Cortex of kidney (tissue), 1 donor: ENCODE measurements around the gene NCMAP.
"Not testable (repeated sequence)": the region's sequence is repeated elsewhere in the genome, so short reads cannot be mapped to it uniquely, and the experiment has no call there.

Source experiments
- DNase-seq: peaks from one replicate; lab custom pipeline; 2025; lab: John Stamatoyannopoulos, UW

Gene NCMAP, protein sequence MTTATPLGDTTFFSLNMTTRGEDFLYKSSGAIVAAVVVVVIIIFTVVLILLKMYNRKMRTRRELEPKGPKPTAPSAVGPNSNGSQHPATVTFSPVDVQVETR

DNA sequence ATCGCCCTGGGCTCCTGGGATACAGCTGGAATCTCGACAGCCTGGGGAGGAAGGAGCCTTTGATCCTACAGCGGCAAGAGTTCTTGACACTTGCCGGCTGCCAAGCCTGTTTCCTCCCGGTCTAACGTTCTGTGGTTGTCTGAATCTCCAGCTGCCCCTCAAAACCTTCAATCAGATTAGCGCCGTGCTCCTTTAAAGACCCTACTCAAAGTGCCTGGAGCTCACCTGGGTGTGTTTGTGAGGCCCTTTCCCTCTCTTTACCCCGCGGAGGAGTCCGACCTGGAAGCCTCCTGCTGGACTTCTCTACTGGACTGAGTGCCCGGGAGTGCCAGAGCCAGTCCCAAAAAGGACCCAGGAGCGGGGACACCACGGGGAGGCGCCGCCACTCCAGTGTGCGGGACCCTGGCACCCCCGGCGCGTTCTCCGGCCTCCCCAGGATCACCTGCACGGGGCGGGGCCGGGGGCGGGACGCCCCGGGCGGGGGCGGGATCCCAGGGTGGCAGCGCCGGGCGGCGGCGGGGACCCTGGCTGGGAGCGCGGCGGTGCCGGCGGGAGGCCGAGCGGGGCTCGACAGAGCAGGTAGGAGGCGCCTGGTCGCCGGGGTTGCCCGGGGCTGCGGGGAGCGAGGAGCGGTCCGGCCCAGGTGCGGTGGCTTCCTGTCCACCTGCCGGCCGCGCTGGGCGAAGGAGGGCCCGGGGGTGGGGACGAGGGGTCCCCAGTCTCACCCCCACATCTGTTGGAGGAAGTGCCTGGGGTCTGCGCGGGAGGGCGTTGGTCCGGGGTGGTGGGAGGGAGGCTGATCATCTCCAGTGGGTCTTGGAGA lies at the start of gene NCMAP:
TSS of gene NCMAP (plus strand) at position 497 of the 823 bp plus-strand sequence. CDS start 39,344 bp downstream, outside the sequence.
- DNase-seq: no peak

DNA sequence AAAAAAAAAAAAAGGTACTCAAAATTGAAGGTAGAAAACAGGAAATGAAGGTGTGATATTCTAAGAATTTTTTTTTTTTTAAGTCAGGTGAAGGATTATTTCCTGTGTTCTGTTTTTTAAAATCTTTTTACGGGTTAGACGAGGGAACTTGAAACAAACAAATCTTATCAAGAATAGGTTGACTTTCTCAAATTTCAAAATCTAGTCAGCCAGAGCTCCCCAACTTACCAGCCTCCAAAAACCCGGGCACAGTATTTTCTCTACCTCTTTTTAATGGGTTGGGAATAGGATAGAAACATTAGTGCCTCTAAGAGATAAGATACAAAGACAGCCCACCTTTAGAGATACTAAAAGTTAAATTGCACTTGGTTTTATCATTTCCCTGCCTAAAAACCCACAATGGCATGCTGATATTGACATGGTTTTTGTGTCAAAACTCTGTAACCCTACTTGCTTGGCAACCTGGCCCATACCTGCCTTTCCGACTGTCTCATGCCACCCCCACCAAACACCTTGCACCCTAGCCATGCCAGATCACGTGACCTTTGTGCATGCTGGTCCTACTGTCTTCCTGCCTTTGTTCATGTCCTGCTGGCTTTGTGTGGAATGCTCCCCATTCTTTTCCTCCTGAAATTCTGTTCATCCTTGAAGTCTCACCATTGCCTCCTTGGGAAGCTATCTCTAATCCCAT lies 49.1 kb upstream of the NCMAP start:
- DNase-seq: no peak

DNA sequence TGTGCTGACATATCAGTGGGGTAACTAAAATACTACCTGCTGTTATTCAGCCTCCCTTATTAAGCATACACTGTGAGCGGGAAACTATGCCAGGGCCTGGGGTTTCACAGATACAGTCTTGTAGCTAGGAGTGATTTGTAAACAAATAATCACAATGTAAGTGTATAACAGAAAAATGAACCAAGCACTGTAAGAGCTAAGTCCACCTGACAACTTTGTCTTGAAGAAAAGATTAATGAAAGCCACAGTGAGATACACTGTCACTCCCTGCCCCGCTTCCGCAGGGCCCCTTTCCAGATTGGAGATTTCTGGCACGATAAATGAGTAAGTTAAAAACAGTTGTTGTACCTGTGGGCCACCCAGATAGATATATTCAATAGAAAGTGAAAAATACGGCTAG lies 48.5 kb upstream of the NCMAP start:
- no peak for DNase-seq

DNA sequence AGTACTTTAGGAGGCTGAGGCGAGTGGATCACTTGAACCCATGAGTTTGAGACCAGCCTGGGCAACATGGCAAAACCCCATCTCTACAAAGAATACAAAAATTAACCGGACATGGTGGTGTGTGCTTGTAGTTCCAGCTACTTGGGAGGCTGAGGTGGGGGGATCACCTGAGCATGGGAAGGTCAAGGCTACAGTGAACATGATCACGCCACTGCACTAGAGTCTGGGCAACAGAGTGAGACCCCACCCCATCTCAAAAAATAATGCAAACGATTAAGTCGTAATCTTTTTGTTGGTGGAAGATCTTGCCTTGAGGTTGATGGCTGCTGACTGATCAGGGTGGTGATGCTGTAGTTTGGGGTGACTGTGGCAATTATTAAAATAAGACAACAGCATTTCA lies 47.0 kb upstream of the NCMAP start:
- no peak for DNase-seq

DNA sequence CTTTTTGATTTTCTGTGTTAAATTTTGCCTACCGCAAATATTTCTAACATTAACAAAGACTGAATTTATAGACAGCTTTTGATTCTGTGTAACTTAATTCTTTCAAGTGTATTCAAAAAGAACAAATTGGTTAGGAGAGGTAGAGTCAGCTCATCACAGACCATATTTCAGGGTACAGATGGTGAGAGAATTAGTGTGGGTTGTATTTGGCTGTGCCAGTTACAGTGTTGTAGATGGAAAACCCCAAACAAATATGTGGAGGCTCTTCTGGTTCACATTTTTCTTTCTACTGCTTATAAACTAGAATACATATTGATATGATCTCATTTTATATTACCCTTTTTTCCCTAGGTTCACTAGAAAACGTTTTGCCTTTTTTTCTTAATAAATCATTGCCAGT lies 42.2 kb upstream of the NCMAP start:
- DNase-seq: no peak

DNA sequence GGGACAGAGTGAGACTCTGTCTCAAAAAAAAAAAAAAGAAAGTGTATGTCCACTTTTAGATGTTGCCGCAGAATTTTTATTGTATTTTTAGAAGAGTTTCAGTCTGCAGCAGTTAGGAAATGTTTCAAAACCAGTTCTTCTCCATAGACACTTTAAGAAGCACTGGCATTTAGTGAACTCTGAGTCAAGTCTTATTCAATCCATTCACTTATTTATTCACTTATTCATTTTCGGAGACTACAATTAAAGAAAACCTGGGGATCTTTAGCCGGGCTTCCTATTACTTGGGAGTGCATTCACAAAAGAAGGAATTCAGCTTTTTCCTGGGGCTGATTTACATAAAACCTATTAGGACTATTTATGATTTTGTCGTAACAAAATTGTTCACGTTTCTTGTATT lies 40.9 kb upstream of the NCMAP start:
- DNase-seq: no peak

DNA sequence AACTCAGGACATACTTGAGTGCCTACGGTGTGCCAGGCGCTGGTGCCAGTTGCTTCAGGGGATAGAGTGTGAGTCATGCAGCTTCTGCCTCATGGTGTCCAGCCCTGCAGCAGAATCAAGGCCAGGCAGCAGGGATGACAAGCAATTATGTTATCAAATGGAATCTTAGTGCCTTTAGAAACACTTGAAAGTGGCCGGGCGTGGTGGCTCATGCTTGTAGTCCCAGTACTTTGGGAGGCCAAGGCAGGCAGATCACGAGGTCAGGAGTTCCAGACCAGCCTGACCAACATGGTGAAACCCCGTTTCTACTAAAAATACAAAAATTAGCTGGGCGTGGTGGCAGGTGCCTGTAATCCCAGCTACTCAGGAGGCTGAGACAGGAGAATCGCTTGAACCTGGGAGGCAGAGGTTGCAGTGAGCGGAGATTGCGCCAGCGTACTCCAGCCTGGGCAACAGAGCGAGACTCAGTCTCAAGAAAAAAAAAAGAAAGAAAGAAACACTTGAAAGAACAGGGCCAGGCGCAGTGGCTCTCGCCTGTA lies 40.1 kb upstream of the NCMAP start:
- not testable (repeated sequence) for DNase-seq

DNA sequence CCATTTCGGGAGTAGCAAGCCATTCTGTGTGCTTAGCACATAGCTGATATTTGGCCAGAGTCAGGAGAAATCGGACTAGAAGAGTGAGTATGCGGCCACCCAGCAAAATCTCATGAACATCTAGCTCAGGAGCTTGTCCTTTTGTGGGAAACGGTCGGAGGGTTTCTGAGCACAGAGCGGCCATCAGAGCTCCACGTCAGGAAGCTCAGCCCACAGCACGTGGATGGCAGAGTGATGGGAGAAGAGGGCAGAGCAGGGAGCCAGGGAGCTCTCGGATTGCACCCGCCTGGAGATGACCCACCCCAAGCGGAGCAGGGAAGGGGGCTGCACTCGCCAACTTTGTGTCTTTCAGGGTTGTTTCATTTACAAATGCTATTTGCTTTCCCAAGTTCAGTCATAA lies 39.4 kb upstream of the NCMAP start:
- no peak for DNase-seq

DNA sequence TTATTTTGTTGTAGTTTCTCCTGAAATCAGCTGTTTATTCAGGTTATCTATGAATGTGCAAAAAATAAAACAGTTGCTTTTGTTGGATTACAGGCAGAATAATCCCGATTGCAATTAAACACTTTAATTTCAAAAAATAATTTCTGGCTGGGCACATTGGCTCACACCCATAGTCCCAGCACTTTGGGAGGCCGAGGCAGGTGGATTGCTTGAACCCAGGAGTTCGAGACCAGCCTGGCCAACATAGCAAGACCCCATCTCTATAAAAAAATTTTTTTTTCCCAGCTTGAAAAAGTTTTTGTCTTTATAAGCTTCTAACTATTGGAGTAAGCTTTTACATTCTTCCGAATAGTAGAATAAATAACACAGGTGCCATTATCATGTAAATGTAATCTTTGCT lies 38.0 kb upstream of the NCMAP start:
- DNase-seq: no peak

DNA sequence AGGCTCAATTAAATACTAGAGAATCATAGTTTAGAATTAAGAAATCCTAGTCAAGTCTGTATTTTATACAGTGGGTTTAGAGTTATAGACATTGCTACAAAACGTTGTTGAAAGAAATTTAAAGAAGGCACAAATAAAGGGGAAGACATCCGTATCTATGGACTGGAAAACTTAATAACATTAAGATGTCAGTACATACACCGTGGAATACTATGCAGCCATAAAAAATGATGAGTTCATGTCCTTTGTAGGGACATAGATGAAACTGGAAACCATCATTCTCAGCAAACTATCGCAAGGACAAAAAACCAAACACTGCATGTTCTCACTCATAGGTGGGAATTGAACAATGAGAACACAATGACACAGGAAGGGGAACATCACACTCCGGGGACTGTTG lies 35.6 kb upstream of the NCMAP start:
- not testable (repeated sequence) for DNase-seq

DNA sequence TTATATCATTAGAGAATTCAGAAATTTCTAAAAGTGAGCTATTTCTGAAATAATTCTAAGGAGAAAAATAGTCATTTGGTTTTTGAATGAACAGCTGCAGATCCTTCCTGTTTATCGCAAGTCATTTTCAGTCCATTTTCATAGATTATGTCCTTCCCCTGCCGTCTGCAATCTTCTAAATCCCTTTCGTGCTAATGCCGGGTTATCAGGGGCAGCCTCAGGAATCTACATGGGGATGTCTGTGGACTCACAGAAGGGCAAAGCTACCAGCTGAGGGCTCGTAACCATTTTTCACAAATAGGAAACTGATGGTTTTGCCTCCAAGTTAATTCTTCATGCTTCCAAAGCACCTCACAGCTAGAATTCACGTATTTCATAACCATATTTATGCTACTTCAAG lies 30.3 kb upstream of the NCMAP start:
- no peak for DNase-seq

DNA sequence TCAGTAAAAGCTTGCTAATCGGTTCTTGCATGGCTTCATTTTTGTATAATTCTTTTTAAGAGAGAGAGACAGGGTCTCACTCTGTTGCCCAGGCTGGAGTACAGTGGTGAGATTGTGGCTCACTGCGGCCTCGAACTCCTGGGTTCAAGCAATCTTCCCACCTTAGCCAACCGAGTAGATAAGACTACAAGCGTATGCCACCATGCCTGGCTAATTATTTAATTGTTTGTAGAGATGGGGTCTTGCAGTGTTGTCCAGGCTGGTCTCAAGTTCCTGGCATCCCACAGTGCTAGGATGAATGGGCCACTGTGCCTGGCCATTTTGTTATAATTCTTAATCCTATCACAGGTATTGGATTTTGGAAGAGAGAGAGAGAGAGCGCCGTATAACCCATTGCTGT lies 29.8 kb upstream of the NCMAP start:
- no peak for DNase-seq

DNA sequence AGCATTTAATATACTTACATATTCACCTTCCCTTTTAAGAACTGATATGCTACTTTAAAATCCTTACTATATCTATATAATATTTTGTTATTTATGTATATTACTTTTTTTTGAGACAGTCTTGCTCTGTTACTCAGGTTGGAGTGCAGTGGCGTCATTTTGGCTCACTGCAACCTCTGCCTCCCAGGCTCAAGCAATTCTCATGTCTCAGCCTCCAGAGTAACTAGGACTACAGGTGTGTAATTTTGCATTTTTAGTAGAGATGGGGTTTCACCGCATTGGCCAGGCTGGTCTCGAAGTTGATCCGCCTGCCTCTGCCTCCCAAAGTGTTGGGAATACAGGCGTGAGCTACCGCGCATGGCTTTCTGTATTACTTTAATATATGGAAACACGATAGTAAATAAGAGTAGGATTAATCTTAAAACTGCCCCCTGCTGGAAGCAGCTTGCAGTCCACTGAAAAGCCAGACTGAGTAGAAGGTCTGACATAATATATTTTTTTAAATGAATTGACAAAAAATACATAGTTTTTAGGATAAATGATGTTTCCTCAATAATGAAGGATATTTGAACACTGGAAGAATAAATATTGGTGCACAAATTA lies 28.8 kb upstream of the NCMAP start:
- no peak for DNase-seq

DNA sequence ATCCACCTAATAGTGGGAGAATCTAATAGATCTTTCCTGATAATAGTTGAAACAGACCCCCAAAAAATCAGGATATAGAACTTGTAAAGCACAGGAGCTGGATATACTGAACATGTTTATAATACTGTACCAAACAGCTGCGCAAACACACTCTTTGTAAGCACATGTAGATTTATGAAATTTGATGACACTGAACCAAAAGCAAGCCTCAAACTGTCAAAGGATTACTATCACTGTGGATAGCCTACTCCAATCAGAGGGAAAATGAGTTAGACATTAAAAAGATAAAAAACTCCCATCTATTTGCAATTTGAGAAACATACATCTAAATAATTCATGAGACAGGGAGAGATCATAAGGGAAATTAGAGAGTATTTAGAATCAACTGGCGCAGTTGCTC lies 27.1 kb upstream of the NCMAP start:
- DNase-seq: no peak

DNA sequence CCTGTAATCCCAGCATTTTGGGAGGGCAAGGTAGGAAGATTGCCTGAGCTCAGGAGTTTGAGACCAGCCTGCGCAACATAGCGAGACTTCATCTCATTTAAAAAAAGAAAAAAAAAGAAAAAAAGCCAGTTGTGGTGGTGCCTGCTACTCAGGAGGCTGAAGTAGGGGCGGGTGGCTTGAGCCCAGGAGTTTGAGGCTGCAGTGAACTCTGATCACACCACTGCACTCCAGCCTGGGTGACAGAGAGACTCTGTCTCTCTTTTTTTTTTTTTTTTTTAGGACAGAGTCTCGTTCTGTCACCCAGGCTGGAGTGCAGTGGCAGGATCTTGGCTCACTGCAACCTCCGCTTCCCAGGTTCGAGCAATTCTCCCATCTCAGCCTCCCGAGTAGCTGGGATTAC lies 26.6 kb upstream of the NCMAP start:
- not testable (repeated sequence) for DNase-seq

DNA sequence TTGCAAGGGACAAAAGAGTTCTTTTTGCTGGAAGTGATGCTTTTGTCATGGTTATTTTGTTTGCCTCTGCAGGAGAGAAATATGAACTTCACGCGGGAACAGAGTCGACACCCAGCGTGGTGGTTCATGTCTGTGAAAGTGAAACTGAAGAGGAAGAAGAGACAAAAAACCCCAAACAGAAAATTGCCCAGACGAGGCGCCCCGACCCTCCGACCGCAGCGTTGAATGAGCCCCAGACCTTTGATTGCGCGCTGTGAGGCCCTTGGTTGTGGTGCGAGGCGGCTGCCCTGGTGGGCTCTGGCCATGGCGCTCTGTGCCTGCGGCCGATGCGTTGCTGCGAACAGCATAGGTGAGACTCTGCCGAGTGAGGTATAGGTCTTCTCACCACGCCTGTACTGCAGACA lies 20.9 kb upstream of the NCMAP start:
- DNase-seq: no peak

DNA sequence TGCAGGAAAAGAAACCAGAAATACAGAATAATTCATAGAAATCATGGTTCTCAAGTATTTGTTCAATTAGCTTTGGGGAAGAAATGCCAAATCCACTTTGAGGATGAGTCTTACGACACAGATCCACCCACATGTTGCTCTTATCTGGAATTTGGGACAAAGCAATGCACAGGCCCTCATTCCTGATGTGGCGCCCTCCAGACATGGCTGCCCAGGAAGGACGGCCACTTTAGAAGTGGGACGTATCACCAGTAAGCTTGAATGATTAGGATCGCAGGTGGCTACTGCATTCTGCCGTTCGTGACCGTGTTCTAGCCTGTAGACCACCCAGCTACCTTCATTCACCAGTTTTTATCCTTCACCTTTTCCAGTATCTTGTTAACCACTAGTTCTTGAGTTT lies 20.1 kb upstream of the NCMAP start:
- no peak for DNase-seq

DNA sequence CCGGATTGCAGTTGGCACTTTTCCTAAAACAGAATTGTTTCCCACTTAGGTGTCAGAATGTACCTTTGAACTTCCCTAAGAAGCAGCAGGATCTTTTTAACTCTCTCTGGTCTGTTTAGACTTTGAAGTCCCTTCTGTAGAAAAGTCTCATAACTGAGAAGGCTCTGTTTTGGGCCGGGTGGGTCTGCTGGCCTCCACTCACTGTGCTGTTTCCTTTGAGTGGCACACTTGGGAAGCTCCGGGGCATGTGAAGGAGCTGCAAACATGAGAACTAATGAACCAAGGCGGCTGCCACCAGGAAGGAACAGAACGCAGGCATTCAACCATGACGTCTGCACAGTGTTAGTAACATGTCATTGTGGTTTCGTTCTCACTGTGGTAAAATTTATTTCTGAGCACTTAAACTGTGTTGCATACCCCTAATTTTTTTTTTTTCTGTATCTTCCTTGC lies 19.5 kb upstream of the NCMAP start:
- DNase-seq: no peak

DNA sequence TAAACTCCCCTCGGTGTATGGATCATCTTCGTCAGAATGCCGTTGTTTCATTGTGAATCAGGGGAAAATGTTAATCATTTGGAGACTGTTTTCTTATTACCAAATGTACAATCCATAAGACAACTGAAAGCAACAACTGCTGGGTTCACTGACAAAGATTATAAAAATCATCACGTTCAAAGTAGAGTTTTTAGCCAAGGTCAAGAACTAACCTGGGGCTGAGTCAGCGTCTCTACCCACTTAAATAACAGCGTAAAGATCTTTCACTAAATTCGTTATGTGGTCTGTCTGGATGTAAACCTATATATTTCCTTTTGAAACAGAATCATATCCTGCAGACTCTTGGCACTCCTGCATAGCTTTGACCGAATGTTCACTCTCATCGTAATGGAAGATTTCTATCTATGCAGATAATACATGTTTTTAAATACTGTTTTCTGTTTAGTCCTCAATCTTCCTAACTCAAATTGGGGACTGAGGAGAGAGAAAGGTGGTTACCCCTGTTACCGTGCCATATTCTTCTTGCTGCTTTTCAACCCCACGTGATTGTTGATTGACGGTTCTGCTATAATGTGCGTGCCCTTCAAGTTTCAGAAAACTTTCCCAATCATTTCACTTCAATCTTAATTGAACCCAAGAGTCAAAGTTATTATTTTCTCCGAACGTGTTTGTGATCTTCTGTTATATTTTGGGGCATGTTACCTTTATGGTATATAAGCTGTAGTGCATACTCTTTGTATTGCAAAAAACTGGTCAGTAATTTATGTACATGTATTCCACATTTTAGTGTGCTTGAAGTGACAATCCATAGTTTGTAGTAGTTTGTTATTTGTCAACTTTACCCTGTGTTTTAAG lies 15.6 kb upstream of the NCMAP start:
- no peak for DNase-seq

DNA sequence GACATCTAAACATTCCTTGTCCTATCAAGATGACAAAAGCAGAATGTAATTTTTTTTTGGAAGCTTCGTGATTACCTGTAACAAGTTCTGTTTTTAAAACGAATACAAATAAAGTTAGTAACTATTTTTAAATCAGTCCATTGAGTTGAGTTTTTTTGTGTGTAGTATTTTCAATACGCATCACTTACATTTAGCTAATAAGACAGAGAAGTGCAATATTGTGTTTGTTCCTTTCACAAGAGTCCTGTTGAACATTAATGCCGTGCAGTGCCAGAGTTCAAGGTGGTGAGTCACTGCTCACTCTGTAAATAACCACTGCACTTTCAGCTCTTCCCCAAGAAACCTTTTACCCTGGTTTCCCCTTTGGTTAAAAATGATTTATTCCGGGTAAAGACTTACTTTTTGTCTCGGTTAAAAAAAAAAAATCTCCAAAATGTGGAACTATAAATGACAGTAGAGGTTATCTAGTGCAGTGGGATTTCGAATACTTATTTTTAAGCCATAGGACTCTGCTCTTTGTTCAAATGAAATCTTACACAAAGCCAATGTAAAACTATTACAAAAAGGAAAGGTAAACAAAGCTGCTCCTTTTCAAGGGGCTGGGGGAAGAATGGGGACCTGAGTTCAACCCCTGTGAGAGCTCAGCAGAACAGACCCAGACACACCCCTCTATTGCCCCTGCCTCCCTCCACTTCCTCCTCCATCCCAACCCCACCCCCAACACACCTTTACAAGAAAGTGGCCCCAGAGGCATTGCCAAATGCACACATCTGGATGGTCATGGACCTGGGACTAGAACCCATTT lies 14.8 kb upstream of the NCMAP start:
- no peak for DNase-seq
